ENCODE results near the gene BCL2A1.

DNA sequence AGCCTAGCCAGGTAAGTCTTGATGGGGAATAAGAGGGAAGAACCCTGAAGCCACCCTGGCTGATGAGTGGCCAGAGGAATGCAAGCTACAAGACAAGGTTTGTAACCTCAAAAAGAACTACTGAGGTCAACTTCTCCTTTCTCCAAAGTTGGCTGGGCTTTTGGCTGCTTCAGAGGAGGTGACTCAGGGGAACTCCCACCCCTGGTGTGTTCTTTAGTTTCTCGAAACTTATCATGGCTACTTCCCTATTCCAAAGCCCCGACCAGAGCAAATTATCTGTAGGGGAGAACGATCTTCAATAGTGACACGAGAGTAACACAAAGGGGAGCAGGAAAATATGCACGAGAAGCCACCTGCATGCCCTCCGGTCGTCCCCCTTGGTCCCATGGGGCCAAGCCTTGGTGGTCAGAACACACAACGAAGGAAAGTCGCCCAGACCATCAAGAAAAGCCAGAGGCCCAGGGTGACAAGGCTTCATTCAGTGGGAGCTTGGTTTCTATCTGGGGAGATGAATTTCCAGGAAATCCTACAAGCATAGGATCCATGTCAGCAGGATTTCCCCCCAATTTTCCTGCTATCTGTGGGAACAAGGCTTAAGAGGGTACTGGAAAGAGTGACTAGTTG lies 6.5 kb upstream of the BCL2A1 start:
- TF ChIP-seq CTCF (IDR thresholded peaks at IDR 0.05 in 2 of 3, conservative IDR thresholded peaks at IDR 0.05 in 1 of 3; ENCODE audit: borderline replicate concordance in 1 of 3, insufficient read depth in 1 of 3, low read depth in 2 of 3, low read length in 2 of 3) (no peak), YY1 (IDR thresholded peaks at IDR 0.05; ENCODE audit: extremely low read depth, insufficient replicate concordance, low read depth, low read length) (no peak), JUND (IDR thresholded peaks at IDR 0.05) (no peak), POLR2AphosphoS5 (IDR thresholded peaks at IDR 0.05; ENCODE audit: low read depth, low read length) (no peak), POLR2A (IDR thresholded peaks at IDR 0.05; ENCODE audit: borderline replicate concordance, extremely low read depth, insufficient read depth, insufficient read length) (no peak), EZH2 (IDR thresholded peaks at IDR 0.05) (no peak), EZH2phosphoT487 (IDR thresholded peaks at IDR 0.05; ENCODE audit: borderline replicate concordance) (no peak), ZNF274 (IDR thresholded peaks at IDR 0.05; ENCODE audit: low read depth, low read length) (no peak), RAD21 (IDR thresholded peaks at IDR 0.05; ENCODE audit: low read depth) (no peak), CEBPB (IDR thresholded peaks at IDR 0.05; ENCODE audit: low read depth) (no peak), MAX (IDR thresholded peaks at IDR 0.05) (no peak)
